IMR-90 (cell line): Measurements from ENCODE around the gene KCNJ16. TPM values are rescaled to one million over a fixed set of nuclear protein-coding genes. Genes with fewer than 3 reads are reported as not detected.

ENCODE experiments used
- ATAC-seq: fragments of 200-7000 bp; cut with Tn5 transposase; 2 replicates; pipeline ENCODE4 v1.9.1; 2020; ENCODE audit warnings: low read depth, mild to moderate bottlenecking, moderate library complexity
- BruUV-seq: library from RNA; stranded (reverse); fragments of 400-500 nt; replicated peaks from 2 replicates; lab custom pipeline; 2021; lab: Mats Ljungman, UMichigan
- CTCF ChIA-PET: fragments of 300-600 bp; formaldehyde crosslinking; extraction: SDS; loops from one replicate; lab custom pipeline; 2021; ENCODE audit warnings: antibody characterized with exemption; lab: Yijun Ruan, JAX
- POLR2A ChIA-PET: fragments of 300-600 bp; sonication (Branson Sonifier 250); formaldehyde crosslinking; loops from one replicate; lab custom pipeline; 2022; ENCODE audit warnings: antibody characterized with exemption; ENCODE audit not compliant: unreplicated experiment; lab: Charles Lee
- DNase-seq: peaks from one replicate; pipeline ENCODE4 v3.0.0; 2013
- H2AFZ ChIP-seq: replicated peaks from 2 replicates; pipeline ENCODE3; 2013; ENCODE audit warnings: low read length, mild to moderate bottlenecking; ENCODE audit not compliant: poor library complexity
- H2AK5ac ChIP-seq: 2 replicates; pipeline ENCODE4 v1.6.1; 2013; ENCODE audit warnings: low read depth, low read length, inconsistent platforms
- H2AK9ac ChIP-seq: replicated peaks from 2 replicates; pipeline ENCODE3; 2013; ENCODE audit warnings: mild to moderate bottlenecking, low read depth, low read length, moderate library complexity; ENCODE audit not compliant: poor library complexity
- H2BK120ac ChIP-seq: 2 replicates; pipeline ENCODE4 v1.6.1; 2013; ENCODE audit warnings: low read depth, low read length, inconsistent platforms
- H2BK15ac ChIP-seq: 3 replicates; pipeline ENCODE4 v1.6.1; 2013; ENCODE audit warnings: low read depth, low read length, inconsistent platforms
- H2BK20ac ChIP-seq: 2 replicates; pipeline ENCODE4 v1.6.1; 2013; ENCODE audit warnings: low read depth, mild to moderate bottlenecking, inconsistent platforms, low read length, moderate library complexity
- H2BK5ac ChIP-seq: 2 replicates; pipeline ENCODE4 v1.6.1; 2013; ENCODE audit warnings: mild to moderate bottlenecking, low read depth, low read length, inconsistent platforms; ENCODE audit not compliant: poor library complexity, severe bottlenecking
- H3K14ac ChIP-seq: replicated peaks from 2 replicates; pipeline ENCODE4 v1.6.1; 2013; ENCODE audit warnings: low read depth, low read length, inconsistent platforms
- H3K18ac ChIP-seq: 2 replicates; pipeline ENCODE4 v1.6.1; 2013; ENCODE audit warnings: low read depth, low read length, control low read depth
- H3K23ac ChIP-seq: 2 replicates; pipeline ENCODE4 v1.6.1; 2013; ENCODE audit warnings: low read depth, low read length, inconsistent platforms
- H3K27ac ChIP-seq: 2 replicates; pipeline ENCODE4 v1.5.1; 2013; ENCODE audit warnings: mild to moderate bottlenecking, control low read depth, low read length; ENCODE audit not compliant: insufficient read depth
- H3K27me3 ChIP-seq: 2 replicates; pipeline ENCODE4 v1.6.1; 2013; ENCODE audit warnings: low read length; ENCODE audit not compliant: control insufficient read depth, insufficient read depth
- H3K36me3 ChIP-seq: 2 replicates; pipeline ENCODE4 v1.6.1; 2013; ENCODE audit warnings: low read length, mixed read lengths; ENCODE audit not compliant: control insufficient read depth, insufficient read depth
- H3K4ac ChIP-seq: 2 replicates; pipeline ENCODE4 v1.6.1; 2013; ENCODE audit warnings: low read depth, low read length, inconsistent platforms
- H3K4me1 ChIP-seq: 2 replicates; pipeline ENCODE4 v1.6.1; 2013; ENCODE audit warnings: low read length, mixed read lengths; ENCODE audit not compliant: control insufficient read depth, insufficient read depth
- H3K4me2 ChIP-seq: 2 replicates; pipeline ENCODE4 v1.6.1; 2013; ENCODE audit warnings: low read depth, mild to moderate bottlenecking, control low read depth, low read length, moderate library complexity
- H3K4me3 ChIP-seq: 2 replicates; pipeline ENCODE4 v1.5.1; 2013; ENCODE audit warnings: low read depth, mild to moderate bottlenecking, control low read depth, low read length, moderate library complexity; ENCODE audit not compliant: insufficient read depth
- H3K56ac ChIP-seq: 2 replicates; pipeline ENCODE4 v1.6.1; 2013; ENCODE audit warnings: low read length, inconsistent platforms; ENCODE audit not compliant: insufficient read depth; ENCODE audit errors: extremely low read depth
- H3K79me1 ChIP-seq, 2 experiments: 2 replicates each; pipeline ENCODE4 v1.6.1; 2013; ENCODE audit warnings: low read length in 2 of 2, inconsistent platforms in 1 of 2, low read depth in 1 of 2
- H3K9ac ChIP-seq: 2 replicates; pipeline ENCODE4 v1.6.1; 2013; ENCODE audit warnings: low read depth, low read length, control low read depth
- H3K9me1 ChIP-seq: 2 replicates; pipeline ENCODE4 v1.6.1; 2013; ENCODE audit warnings: low read length, inconsistent platforms; ENCODE audit not compliant: insufficient read depth
- H3K9me3 ChIP-seq: 2 replicates; pipeline ENCODE4 v1.6.1; 2013; ENCODE audit warnings: low read length; ENCODE audit not compliant: control insufficient read depth, insufficient read depth
- H4K20me1 ChIP-seq: 2 replicates; pipeline ENCODE4 v1.6.1; 2013; ENCODE audit warnings: low read length, inconsistent platforms; ENCODE audit not compliant: insufficient read depth
- H4K5ac ChIP-seq: 2 replicates; pipeline ENCODE4 v1.6.1; 2013; ENCODE audit warnings: mild to moderate bottlenecking, low read depth, low read length, control low read depth
- H4K8ac ChIP-seq, 2 experiments: 2 replicates each; pipeline ENCODE4 v1.6.1; 2013; ENCODE audit warnings: low read depth in 2 of 2, low read length in 2 of 2, control low read depth in 1 of 2, inconsistent platforms in 1 of 2
- H4K91ac ChIP-seq: 2 replicates; pipeline ENCODE4 v1.6.1; 2013; ENCODE audit warnings: low read depth, low read length, inconsistent platforms; ENCODE audit not compliant: insufficient read depth
- RFX5 ChIP-seq: IDR thresholded peaks from 2 replicates; pipeline ENCODE4 v1.8.0; 2012; ENCODE audit warnings: low read depth, mild to moderate bottlenecking, low read length, moderate library complexity
- WGBS, 2 experiments: methylation state at CpG; one replicate each; pipeline versions ENCODE4 v1.1.5 to v1.1.7; 2013; ENCODE audit warnings: missing lambda C conversion rate in 2 of 2; ENCODE audit not compliant: insufficient read length in 1 of 2; ENCODE audit errors: extremely low coverage in 2 of 2; 5-methylcytosine and 5-hydroxymethylcytosine counted together
- dilution Hi-C: fragments of 300-500 bp; cut with HindIII; formaldehyde crosslinking; loops from one replicate; pipeline ENCODE4 v1.14.3; 2018; ENCODE audit warnings: low sequenced_read_pairs; ENCODE audit not compliant: unreplicated experiment
- in situ Hi-C: fragments of 300-500 bp; cut with MboI; formaldehyde crosslinking; loops from 3 replicates; pipeline ENCODE4 v1.14.3; 2019; ENCODE audit warnings: low sequenced_read_pairs, inconsistent platforms, mixed read lengths
- intact Hi-C: fragments of 100-400 bp; cut with micrococcal nuclease; formaldehyde crosslinking; loops from 2 replicates; pipeline ENCODE4 v1.10.0; 2022
- polyA plus RNA-seq, 3 experiments: library from polyadenylated mRNA; depleted of rRNA; stranded (reverse); fragments of >200 nt; gene quantifications; 2 replicates each; pipeline ENCODE4 v1.2.3, GENCODE V29; 2012; ENCODE audit warnings: low replicate concordance in 1 of 3
- total RNA-seq: library from RNA; depleted of rRNA; stranded (reverse); fragments of >200 nt; gene quantifications from 2 replicates; pipeline ENCODE4 v1.2.3, GENCODE V29; 2012

Gene KCNJ16
- total and polyA plus RNA-seq, 2 of the 4 experiments (the other 2 are of a cell fraction), result not detected

DNA sequence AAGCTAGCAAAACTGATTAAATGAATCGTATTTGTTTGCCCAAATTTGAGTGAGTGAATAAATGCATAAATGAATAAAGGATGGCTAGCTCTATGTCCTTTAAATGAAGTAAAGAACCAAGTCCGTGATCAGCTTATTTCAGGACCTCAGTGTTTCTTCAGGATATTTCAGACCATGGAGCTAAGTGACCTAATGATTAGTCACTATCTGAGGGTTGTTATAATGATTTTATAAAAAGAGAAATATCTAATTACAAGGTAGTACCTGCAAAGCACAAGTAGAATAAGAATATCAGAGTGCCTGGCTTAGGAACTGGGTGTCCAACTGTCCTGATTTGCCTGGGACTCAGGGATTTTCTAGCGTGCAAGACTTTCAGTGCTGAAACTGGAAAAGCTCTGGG, 106.8 kb downstream of the KCNJ16 start:
- intact Hi-C loops (no loop called here), dilution Hi-C loops (no loop called here), in situ Hi-C loops (no loop called here)
- no peak overlapping the region for H3K4me3 ChIP-seq
- H4K20me1 ChIP-seq, result no peaks in the 10 kb centered on the region
- no peak overlapping the region for H3K9ac ChIP-seq
- no peak overlapping the region for H3K14ac ChIP-seq
- no peaks in the 10 kb centered on the region for H3K9me1 ChIP-seq
- H4K91ac ChIP-seq, result no peak overlapping the region
- H3K27me3 ChIP-seq, result no peaks in the 10 kb centered on the region
- no peak overlapping the region for H2BK120ac ChIP-seq
- H2AK9ac ChIP-seq, result no peak overlapping the region
- no peak for TF ChIP-seq RFX5
- H3K36me3 ChIP-seq, result peaks cover 5% of the 10 kb centered on the region
- H3K4me2 ChIP-seq, result no peak overlapping the region
- H2BK5ac ChIP-seq, result no peak overlapping the region
- no peak overlapping the region for H2BK15ac ChIP-seq
- H4K8ac ChIP-seq, result no peak overlapping the region
- H3K4me1 ChIP-seq, result no peaks in the 10 kb centered on the region
- no peak overlapping the region for H2AK5ac ChIP-seq
- no peak overlapping the region for H3K4ac ChIP-seq
- no peak overlapping the region for H2AFZ ChIP-seq
- no peak overlapping the region for H2BK20ac ChIP-seq
- ATAC-seq (peak; percentile 29; the same call in 1 of the 2 replicates), DNase-seq (peak; percentile 34)
- 100% methylated on average over 1 of the region's 3 CpGs; no CpG with 5 or more reads in 1 of the 2 experiments for WGBS, 2 experiments
- H4K5ac ChIP-seq, result no peak overlapping the region
- no peak overlapping the region for H3K18ac ChIP-seq
- no peaks in the 10 kb centered on the region for H3K79me1 ChIP-seq
- H3K27ac ChIP-seq, result no peak overlapping the region
- no TSS peak for BruUV-seq
- no peaks in the 10 kb centered on the region for H3K9me3 ChIP-seq
- no peak overlapping the region for H3K23ac ChIP-seq
- no peak overlapping the region for H3K56ac ChIP-seq
- ChIA-PET POLR2A (interaction anchor here (0.7 kb wide), 1 partner anchor 58 kb away, joined by 6 read pairs; no protein-coding TSS in a partner anchor), CTCF (no interaction called here)
